Fibroblast of pulmonary artery (primary cell): Measurements from ENCODE around the gene CTNNA3.

Experiments
- DNase-seq: peaks from one replicate; pipeline ENCODE4 v3.0.0-alpha.2; 2010; ENCODE audit warnings: low read depth
- H3K4me3 ChIP-seq: replicated peaks from 2 replicates; pipeline ENCODE4 v1.5.1; 2011; ENCODE audit warnings: low read depth, mild to moderate bottlenecking, control low read depth, low read length, moderate library complexity
- TF ChIP-seq, protein P1 (sequence below): IDR thresholded peaks from 2 replicates; pipeline ENCODE4 v1.5.1; 2011; ENCODE audit warnings: mild to moderate bottlenecking, control low read depth, low read length, inconsistent platforms; ENCODE audit errors: missing control alignments

Gene CTNNA3

GRCh38 chr10:67553254-67553653, 142.7 kb downstream of the CTNNA3 start:
- TF ChIP-seq, protein P1, sequence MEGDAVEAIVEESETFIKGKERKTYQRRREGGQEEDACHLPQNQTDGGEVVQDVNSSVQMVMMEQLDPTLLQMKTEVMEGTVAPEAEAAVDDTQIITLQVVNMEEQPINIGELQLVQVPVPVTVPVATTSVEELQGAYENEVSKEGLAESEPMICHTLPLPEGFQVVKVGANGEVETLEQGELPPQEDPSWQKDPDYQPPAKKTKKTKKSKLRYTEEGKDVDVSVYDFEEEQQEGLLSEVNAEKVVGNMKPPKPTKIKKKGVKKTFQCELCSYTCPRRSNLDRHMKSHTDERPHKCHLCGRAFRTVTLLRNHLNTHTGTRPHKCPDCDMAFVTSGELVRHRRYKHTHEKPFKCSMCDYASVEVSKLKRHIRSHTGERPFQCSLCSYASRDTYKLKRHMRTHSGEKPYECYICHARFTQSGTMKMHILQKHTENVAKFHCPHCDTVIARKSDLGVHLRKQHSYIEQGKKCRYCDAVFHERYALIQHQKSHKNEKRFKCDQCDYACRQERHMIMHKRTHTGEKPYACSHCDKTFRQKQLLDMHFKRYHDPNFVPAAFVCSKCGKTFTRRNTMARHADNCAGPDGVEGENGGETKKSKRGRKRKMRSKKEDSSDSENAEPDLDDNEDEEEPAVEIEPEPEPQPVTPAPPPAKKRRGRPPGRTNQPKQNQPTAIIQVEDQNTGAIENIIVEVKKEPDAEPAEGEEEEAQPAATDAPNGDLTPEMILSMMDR = no peak
- no peak for DNase-seq
- H3K4me3 ChIP-seq = no peak overlapping the region

GRCh38 chr10:67550838-67551402, 145.1 kb downstream of the CTNNA3 start:
- no peak overlapping the region for H3K4me3 ChIP-seq
- TF ChIP-seq, protein P1 = no peak
- DNase-seq = no peak

- DNase-seq = no peak
- TF ChIP-seq, protein P1 = no peak
- no peak overlapping the region for H3K4me3 ChIP-seq
These were observed 145.9 kb downstream of the CTNNA3 start for GRCh38 chr10:67550046-67550445.

DNA sequence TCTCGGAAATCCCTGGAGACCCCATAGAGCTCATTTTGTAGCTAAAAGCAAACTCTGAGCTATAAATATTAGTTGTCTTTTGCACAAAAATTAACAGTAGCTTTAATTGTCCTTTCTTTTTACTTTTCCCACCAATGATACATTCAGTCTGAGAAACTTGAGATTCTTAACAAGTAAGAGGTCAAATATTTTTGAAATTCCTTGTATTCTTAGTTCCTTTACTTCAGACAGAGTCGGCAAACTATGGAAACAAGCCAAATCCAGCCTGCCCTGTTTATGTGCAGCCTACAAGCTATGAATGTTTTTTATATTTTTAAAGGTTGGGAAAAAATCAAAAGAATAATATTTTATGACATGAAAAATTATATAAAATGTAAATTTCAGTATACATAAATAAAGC, 146.6 kb downstream of the CTNNA3 start:
- no peak overlapping the region for H3K4me3 ChIP-seq
- TF ChIP-seq, protein P1 = no peak
- peak; percentile 35 for DNase-seq

- no peak overlapping the region for H3K4me3 ChIP-seq
- TF ChIP-seq, protein P1 = no peak
- no peak for DNase-seq
These were observed 154.6 kb downstream of the CTNNA3 start for GRCh38 chr10:67541411-67541810.

- no peak overlapping the region for H3K4me3 ChIP-seq
- TF ChIP-seq, protein P1 = no peak
- peak; percentile 4 for DNase-seq
These were observed 156.7 kb downstream of the CTNNA3 start for GRCh38 chr10:67539312-67539711.

GRCh38 chr10:67537906-67538305, 158.1 kb downstream of the CTNNA3 start:
- DNase-seq = no peak
- TF ChIP-seq, protein P1 = no peak
- H3K4me3 ChIP-seq = no peak overlapping the region
